SJCRH30 (cell line): Measurements from ENCODE around the gene ZHX3. TPM values are rescaled to one million over a fixed set of nuclear protein-coding genes. Genes with fewer than 3 reads are reported as not detected.

Experiments
- DNase-seq, 2 experiments: peaks; one replicate each; pipeline ENCODE4 v3.0.0-alpha.2; 2015 to 2020
- H3K27ac ChIP-seq: fragments of 250-450 bp; sonication (Bioruptor Pico); 2 replicates; pipeline ENCODE4 v1.5.1; 2020; ENCODE audit warnings: mild to moderate bottlenecking, moderate library complexity
- H3K27me3 ChIP-seq: fragments of 250-450 bp; sonication (Bioruptor Pico); 2 replicates; pipeline ENCODE4 v1.5.1; 2020; ENCODE audit warnings: mild to moderate bottlenecking, moderate library complexity
- H3K36me3 ChIP-seq: fragments of 250-450 bp; sonication (Bioruptor Pico); 2 replicates; pipeline ENCODE4 v1.5.1; 2020; ENCODE audit warnings: mild to moderate bottlenecking, moderate library complexity
- H3K4me1 ChIP-seq: fragments of 250-450 bp; sonication (Bioruptor Pico); 2 replicates; pipeline ENCODE4 v1.5.1; 2020; ENCODE audit warnings: mild to moderate bottlenecking, moderate library complexity
- H3K4me3 ChIP-seq: fragments of 250-450 bp; sonication (Bioruptor Pico); 2 replicates; pipeline ENCODE4 v1.5.1; 2020; ENCODE audit warnings: mild to moderate bottlenecking, moderate library complexity
- H3K9me3 ChIP-seq: fragments of 250-450 bp; sonication (Bioruptor Pico); replicated peaks from 2 replicates; pipeline ENCODE4 v1.5.1; 2020; ENCODE audit warnings: mild to moderate bottlenecking, moderate library complexity
- total RNA-seq: library from RNA; depleted of rRNA; stranded (reverse); fragments of >200 nt; shearing (Covaris generic); gene quantifications from 2 replicates; pipeline ENCODE4 v1.2.3, GENCODE V29; 2014

Gene ZHX3
- total RNA-seq, 1 experiment from 2014 or later = 16.2 TPM

GRCh38 chr20:41182296-41183212 lies 135.0 kb downstream of the ZHX3 start:
- H3K4me1 ChIP-seq = peaks cover 6% of the 10 kb centered on the region
- H3K27me3 ChIP-seq = no peaks in the 10 kb centered on the region
- no peak for DNase-seq
- H3K36me3 ChIP-seq = peaks cover 13% of the 10 kb centered on the region
- no peak overlapping the region for H3K4me3 ChIP-seq
- H3K27ac ChIP-seq = no peak overlapping the region
- no peaks in the 10 kb centered on the region; the same call in 1 of the 2 replicates for H3K9me3 ChIP-seq

- Histone ChIP-seq H3K4me3 (no peak overlapping the region), H3K27ac (no peak overlapping the region), H3K9me3 (no peaks in the 10 kb centered on the region), H3K27me3 (no peaks in the 10 kb centered on the region), H3K4me1 (peaks cover 12% of the 10 kb centered on the region), H3K36me3 (peaks cover 22% of the 10 kb centered on the region)
- peak in 1 of 2 experiments; percentile 8 for DNase-seq
Measured at GRCh38 chr20:41181567-41181966, 136.0 kb downstream of the ZHX3 start.

GRCh38 chr20:41180599-41181333 lies 136.8 kb downstream of the ZHX3 start:
- Histone ChIP-seq H3K4me1 (peaks cover 12% of the 10 kb centered on the region), H3K27me3 (no peaks in the 10 kb centered on the region), H3K4me3 (no peak overlapping the region), H3K36me3 (peaks cover 30% of the 10 kb centered on the region), H3K27ac (no peak overlapping the region), H3K9me3 (no peaks in the 10 kb centered on the region)
- DNase-seq = no peak

GRCh38 chr20:41179961-41180360 lies 137.6 kb downstream of the ZHX3 start:
- peaks cover 35% of the 10 kb centered on the region for H3K36me3 ChIP-seq
- no peak for DNase-seq
- no peak overlapping the region for H3K27ac ChIP-seq
- H3K4me1 ChIP-seq = peaks cover 12% of the 10 kb centered on the region
- no peaks in the 10 kb centered on the region for H3K27me3 ChIP-seq
- no peak overlapping the region for H3K4me3 ChIP-seq
- H3K9me3 ChIP-seq = no peaks in the 10 kb centered on the region

- Histone ChIP-seq H3K4me1 (peaks cover 12% of the 10 kb centered on the region), H3K9me3 (no peaks in the 10 kb centered on the region), H3K27ac (no peak overlapping the region), H3K27me3 (no peaks in the 10 kb centered on the region), H3K4me3 (no peak overlapping the region), H3K36me3 (peaks cover 44% of the 10 kb centered on the region)
- no peak for DNase-seq
Measured at GRCh38 chr20:41178904-41179432, 138.6 kb downstream of the ZHX3 start.

- no peak overlapping the region for H3K27ac ChIP-seq
- H3K4me1 ChIP-seq = peaks cover 12% of the 10 kb centered on the region
- peaks cover 49% of the 10 kb centered on the region for H3K36me3 ChIP-seq
Measured at GRCh38 chr20:41178495-41178894, 139.0 kb downstream of the ZHX3 start.

GRCh38 chr20:41177636-41178035 lies 139.9 kb downstream of the ZHX3 start:
- Histone ChIP-seq H3K36me3 (peaks cover 56% of the 10 kb centered on the region), H3K27ac (peak overlapping the region; percentile 15; the same call in 1 of the 2 replicates), H3K4me3 (no peak overlapping the region), H3K4me1 (peaks cover 12% of the 10 kb centered on the region), H3K27me3 (no peaks in the 10 kb centered on the region), H3K9me3 (no peaks in the 10 kb centered on the region)
- peak; percentile 73 to 85 for DNase-seq

More at GRCh38 chr20:41178495-41178894, 139.0 kb downstream of the ZHX3 start:
- Histone ChIP-seq H3K9me3 (no peaks in the 10 kb centered on the region), H3K4me3 (no peak overlapping the region), H3K27me3 (no peaks in the 10 kb centered on the region)
- DNase-seq = no peak

- H3K27ac ChIP-seq = no peak overlapping the region
- no peak overlapping the region for H3K4me3 ChIP-seq
- no peak for DNase-seq
- H3K4me1 ChIP-seq = peaks cover 12% of the 10 kb centered on the region
- no peaks in the 10 kb centered on the region for H3K9me3 ChIP-seq
- peaks cover 63% of the 10 kb centered on the region for H3K36me3 ChIP-seq
- H3K27me3 ChIP-seq = no peaks in the 10 kb centered on the region
Measured at GRCh38 chr20:41176711-41177552, 140.6 kb downstream of the ZHX3 start.

- no peak for DNase-seq
- H3K9me3 ChIP-seq = no peaks in the 10 kb centered on the region
- H3K27ac ChIP-seq = no peak overlapping the region
- H3K27me3 ChIP-seq = no peaks in the 10 kb centered on the region
- H3K4me1 ChIP-seq = peaks cover 12% of the 10 kb centered on the region
- H3K36me3 ChIP-seq = peaks cover 71% of the 10 kb centered on the region
- no peak overlapping the region for H3K4me3 ChIP-seq
Measured at GRCh38 chr20:41175727-41176330, 141.7 kb downstream of the ZHX3 start.

GRCh38 chr20:41175201-41175651 lies 142.3 kb downstream of the ZHX3 start:
- Histone ChIP-seq H3K27me3 (no peaks in the 10 kb centered on the region), H3K4me1 (peaks cover 12% of the 10 kb centered on the region), H3K9me3 (no peaks in the 10 kb centered on the region), H3K36me3 (peaks cover 77% of the 10 kb centered on the region), H3K27ac (no peak overlapping the region), H3K4me3 (no peak overlapping the region)
- DNase-seq = no peak

GRCh38 chr20:41174782-41175181 lies 142.7 kb downstream of the ZHX3 start:
- H3K27ac ChIP-seq = no peak overlapping the region

GRCh38 chr20:41174373-41174772 lies 143.2 kb downstream of the ZHX3 start:
- Histone ChIP-seq H3K4me1 (peaks cover 12% of the 10 kb centered on the region), H3K27me3 (no peaks in the 10 kb centered on the region), H3K36me3 (peaks cover 85% of the 10 kb centered on the region), H3K27ac (no peak overlapping the region), H3K4me3 (no peak overlapping the region), H3K9me3 (no peaks in the 10 kb centered on the region)
- DNase-seq = peak in 1 of 2 experiments; percentile 1

More at GRCh38 chr20:41174782-41175181, 142.7 kb downstream of the ZHX3 start:
- H3K4me3 ChIP-seq = no peak overlapping the region
- H3K27me3 ChIP-seq = no peaks in the 10 kb centered on the region
- peaks cover 81% of the 10 kb centered on the region for H3K36me3 ChIP-seq
- H3K4me1 ChIP-seq = peaks cover 12% of the 10 kb centered on the region
- peak in 1 of 2 experiments; percentile 4 for DNase-seq
- no peaks in the 10 kb centered on the region for H3K9me3 ChIP-seq

- no peak overlapping the region for H3K4me3 ChIP-seq
- H3K27me3 ChIP-seq = no peaks in the 10 kb centered on the region
- peaks cover 85% of the 10 kb centered on the region for H3K36me3 ChIP-seq
- peaks cover 12% of the 10 kb centered on the region for H3K4me1 ChIP-seq
- H3K27ac ChIP-seq = no peak overlapping the region
- no peaks in the 10 kb centered on the region for H3K9me3 ChIP-seq
- peak in 1 of 2 experiments; percentile 4 for DNase-seq
Measured at GRCh38 chr20:41173791-41174341, 143.7 kb downstream of the ZHX3 start.
